Body of pancreas (tissue), 4 donors: ENCODE results near the gene PRR14L. TPM values are rescaled to one million over a fixed set of nuclear protein-coding genes. Genes with fewer than 3 reads are reported as not detected.

ENCODE experiments used
- ATAC-seq: fragments of 150-250 bp; one replicate; pipeline ENCODE4 v1.9.1; 2016
- DNase-seq, 4 donors: peaks; one replicate each; pipeline ENCODE4 v3.0.0-alpha.2; 2019
- H3K27ac ChIP-seq, 4 donors: fragments of 200-600 bp; sonication (generic); 1 replicate in 3 of 4; 2 replicates in 1 of 4; pipeline versions ENCODE4 v1.5.1 to v1.6.1; 2016 to 2019; ENCODE audit warnings: mild to moderate bottlenecking in 1 of 4, mixed read lengths in 1 of 4, moderate library complexity in 1 of 4
- H3K27me3 ChIP-seq, 2 donors: fragments of 200-600 bp; sonication (generic); one replicate each; pipeline ENCODE4 v1.6.0; 2016; ENCODE audit warnings: mild to moderate bottlenecking in 1 of 2
- H3K36me3 ChIP-seq, 2 donors: fragments of 200-600 bp; sonication (generic); replicated peaks in 1 of 2; 2 replicates each; pipeline ENCODE4 v1.5.1; 2016; ENCODE audit warnings: low read depth in 2 of 2; ENCODE audit not compliant: insufficient read depth in 1 of 2
- H3K4me1 ChIP-seq: fragments of 200-600 bp; sonication (generic); one replicate; pipeline ENCODE4 v1.6.0; 2016
- H3K4me3 ChIP-seq, 2 donors: fragments of 200-600 bp; sonication (generic); 1 replicate in 1 of 2; 2 replicates in 1 of 2; pipeline ENCODE4 v1.5.1; 2016 to 2019
- H3K9me3 ChIP-seq, 3 donors: fragments of 200-600 bp; sonication (generic); 1 replicate in 2 of 3; 2 replicates in 1 of 3; pipeline ENCODE4 v1.5.1; 2016
- POLR2A ChIP-seq, 3 donors: fragments of 450-650 bp; IDR thresholded peaks; one replicate each; pipeline ENCODE4 v1.6.1; 2016; ENCODE audit warnings: antibody characterized with exemption in 3 of 3, mild to moderate bottlenecking in 2 of 3
- WGBS, 2 donors: methylation state at CpG; one replicate each; pipeline ENCODE4 v1.1.5; 2017; 5-methylcytosine and 5-hydroxymethylcytosine counted together
- intact Hi-C: fragments of 100-400 bp; cut with DNase I; formaldehyde crosslinking; loops from one replicate; pipeline ENCODE4 v1.15.1; 2023
- total RNA-seq, 2 donors: library from RNA; depleted of rRNA; stranded (reverse); fragments of >200 nt; gene quantifications; one replicate each; pipeline ENCODE4 v1.1.0, GENCODE V29; 2016
- TF ChIP-seq, protein P1 (sequence below), 7 experiments: fragments of 450-650 bp in 4 of 7; fragments of 200-600 bp in 3 of 7; sonication (generic) in 3 of 7; IDR thresholded peaks; one replicate each; pipeline ENCODE4 v1.5.1; 2016 to 2019; ENCODE audit warnings: antibody characterized with exemption in 7 of 7

Gene PRR14L
- total RNA-seq, 2 donors from 2014 or later: 11.9 to 28.7 TPM

DNA sequence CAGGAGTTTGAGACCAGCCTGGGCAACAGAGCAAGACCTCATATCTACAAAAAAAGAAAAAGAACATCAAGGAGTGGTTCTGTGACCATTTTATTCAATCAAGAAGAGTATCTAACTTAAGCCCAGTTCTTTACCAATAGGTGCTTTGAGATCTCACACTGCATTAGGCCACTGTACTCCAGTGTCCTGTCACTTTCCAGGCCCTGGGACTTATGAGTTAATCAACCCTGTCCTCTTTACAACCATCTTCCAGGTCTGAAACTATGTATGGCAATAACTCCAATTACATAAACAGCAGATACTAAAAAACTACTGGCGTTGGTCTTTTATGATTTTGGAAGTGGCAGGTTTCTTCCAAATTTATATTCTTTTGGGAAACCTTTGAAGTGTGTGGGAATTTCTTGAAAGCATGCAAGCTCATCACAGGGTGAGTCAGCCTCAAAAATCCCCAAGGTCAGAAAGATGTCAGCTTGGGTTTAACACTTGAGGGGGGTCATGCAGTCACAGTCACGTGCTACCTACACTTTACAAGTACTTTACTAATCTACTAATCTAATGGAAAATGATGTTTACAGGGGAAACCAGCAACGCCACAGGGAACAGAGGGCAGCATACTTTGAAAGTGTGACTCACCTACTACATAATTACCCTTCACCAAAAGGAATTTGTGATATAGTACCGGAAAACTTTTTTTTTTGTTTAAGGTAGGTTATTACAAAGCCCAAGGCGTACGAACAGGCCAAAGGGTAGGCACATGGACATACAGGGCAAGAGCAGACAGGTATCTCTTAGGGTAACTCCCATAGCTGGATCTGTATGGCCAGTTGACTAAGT, 103.5 kb downstream of the PRR14L start:
- DNase-seq (no peak), ATAC-seq (peak; percentile 50)
- Histone ChIP-seq H3K4me3 (no peak overlapping the region), H3K4me1 (peaks cover 9% of the 10 kb centered on the region), H3K9me3 (no peaks in the 10 kb centered on the region), H3K27me3 (no peaks in the 10 kb centered on the region), H3K36me3 (peaks cover 0 to 2% of the 10 kb centered on the region in 2 donors), H3K27ac (peak overlapping the region in 2 of 4 donors; percentile 41 to 53)
- TF ChIP-seq POLR2A (IDR thresholded peaks at IDR 0.05): no peak
- intact Hi-C loops: no loop called here
- 66 to 68% methylated on average over 6 of the region's 6 CpGs for WGBS, 2 donors

DNA sequence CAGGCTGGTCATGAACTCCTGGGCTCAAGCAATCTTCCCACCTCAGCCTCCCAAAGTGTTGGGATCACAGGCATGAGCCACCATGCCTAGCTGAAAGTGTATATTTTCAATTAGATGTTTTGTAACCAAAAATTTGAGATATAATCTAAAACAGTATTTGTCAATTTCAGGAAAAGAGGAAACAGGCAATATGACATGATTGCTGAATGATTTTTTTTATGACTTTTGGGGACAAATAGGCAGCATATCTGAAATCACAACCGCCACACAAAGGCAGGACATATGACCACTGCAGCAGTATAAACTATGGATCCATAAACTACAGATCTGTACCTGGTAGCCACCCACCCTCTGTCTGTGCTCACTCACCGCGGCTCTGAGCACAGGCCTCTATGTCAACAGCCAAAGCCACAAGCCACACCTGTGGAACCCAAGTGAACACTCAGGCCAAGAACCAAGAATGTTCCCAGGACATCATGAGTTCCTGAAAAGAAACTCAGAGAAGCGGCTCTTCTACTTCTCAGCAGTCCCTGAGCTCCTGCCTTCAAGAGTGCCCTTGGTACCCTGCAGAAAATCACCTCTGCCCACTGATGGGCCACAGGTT, 110.4 kb downstream of the PRR14L start:
- intact Hi-C loops: no loop called here
- ATAC-seq: no peak
- Histone ChIP-seq H3K27ac (peak overlapping the region in 1 of 4 donors; percentile 67), H3K36me3 (no peaks in the 10 kb centered on the region), H3K9me3 (no peaks in the 10 kb centered on the region), H3K4me1 (peaks cover 14% of the 10 kb centered on the region), H3K27me3 (no peaks in the 10 kb centered on the region), H3K4me3 (no peak overlapping the region)
- 65 to 72% methylated on average over 3 to 4 of the region's 4 CpGs for WGBS, 2 donors
- TF ChIP-seq, protein P1, sequence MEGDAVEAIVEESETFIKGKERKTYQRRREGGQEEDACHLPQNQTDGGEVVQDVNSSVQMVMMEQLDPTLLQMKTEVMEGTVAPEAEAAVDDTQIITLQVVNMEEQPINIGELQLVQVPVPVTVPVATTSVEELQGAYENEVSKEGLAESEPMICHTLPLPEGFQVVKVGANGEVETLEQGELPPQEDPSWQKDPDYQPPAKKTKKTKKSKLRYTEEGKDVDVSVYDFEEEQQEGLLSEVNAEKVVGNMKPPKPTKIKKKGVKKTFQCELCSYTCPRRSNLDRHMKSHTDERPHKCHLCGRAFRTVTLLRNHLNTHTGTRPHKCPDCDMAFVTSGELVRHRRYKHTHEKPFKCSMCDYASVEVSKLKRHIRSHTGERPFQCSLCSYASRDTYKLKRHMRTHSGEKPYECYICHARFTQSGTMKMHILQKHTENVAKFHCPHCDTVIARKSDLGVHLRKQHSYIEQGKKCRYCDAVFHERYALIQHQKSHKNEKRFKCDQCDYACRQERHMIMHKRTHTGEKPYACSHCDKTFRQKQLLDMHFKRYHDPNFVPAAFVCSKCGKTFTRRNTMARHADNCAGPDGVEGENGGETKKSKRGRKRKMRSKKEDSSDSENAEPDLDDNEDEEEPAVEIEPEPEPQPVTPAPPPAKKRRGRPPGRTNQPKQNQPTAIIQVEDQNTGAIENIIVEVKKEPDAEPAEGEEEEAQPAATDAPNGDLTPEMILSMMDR (IDR thresholded peaks at IDR 0.05): no peak
- no peak for TF ChIP-seq POLR2A (IDR thresholded peaks at IDR 0.05)
- DNase-seq: no peak

DNA sequence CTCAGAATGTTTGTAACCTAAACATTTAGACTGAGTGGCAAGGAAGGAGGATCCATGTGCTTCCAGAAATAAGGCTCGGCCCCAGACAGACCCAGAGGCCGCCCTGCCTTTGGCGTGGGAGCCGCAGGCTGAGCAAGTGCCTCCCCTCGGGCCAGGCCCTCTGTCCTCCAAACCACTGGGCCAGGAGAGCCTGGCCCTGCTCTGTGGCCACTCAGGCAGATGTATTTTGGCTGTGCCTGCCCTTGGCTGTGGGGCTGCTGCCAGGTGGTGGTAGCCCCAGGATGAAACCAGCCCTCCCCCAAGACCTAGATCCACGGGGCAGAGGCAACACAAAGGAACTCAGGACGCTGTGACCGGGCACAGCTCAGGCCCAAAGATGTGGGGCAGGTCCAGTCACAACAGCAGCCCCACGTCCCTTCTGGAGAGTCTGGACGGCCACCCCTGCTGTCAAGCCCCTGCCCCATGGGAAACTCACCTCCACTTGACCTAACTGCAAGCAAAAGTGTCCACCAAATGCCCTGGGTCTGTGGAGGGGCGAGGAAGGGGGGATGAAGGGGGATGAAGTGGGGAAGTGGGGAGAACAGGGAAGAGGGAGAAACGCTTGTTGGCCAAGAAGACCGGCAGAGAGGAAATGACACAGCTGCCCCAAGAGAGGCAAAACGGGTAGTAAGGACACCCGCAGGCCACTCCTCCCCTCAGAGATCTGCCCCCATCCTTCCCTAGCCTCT, 111.9 kb downstream of the PRR14L start:
- Histone ChIP-seq H3K36me3 (no peaks in the 10 kb centered on the region), H3K9me3 (no peaks in the 10 kb centered on the region), H3K4me3 (no peak overlapping the region), H3K4me1 (peaks cover 21% of the 10 kb centered on the region), H3K27me3 (no peaks in the 10 kb centered on the region), H3K27ac (peak overlapping the region in 2 of 4 donors; percentile 59 to 67)
- TF ChIP-seq POLR2A (IDR thresholded peaks at IDR 0.05): peak in 2 of 3 donors; percentile 6 to 43
- TF ChIP-seq, protein P1 (IDR thresholded peaks at IDR 0.05): no peak
- DNase-seq (peak in 1 of 4 donors; percentile 62), ATAC-seq (no peak)
- 63 to 77% methylated on average over 5 to 15 of the region's 15 CpGs for WGBS, 2 donors
- intact Hi-C loops: no loop called here

DNA sequence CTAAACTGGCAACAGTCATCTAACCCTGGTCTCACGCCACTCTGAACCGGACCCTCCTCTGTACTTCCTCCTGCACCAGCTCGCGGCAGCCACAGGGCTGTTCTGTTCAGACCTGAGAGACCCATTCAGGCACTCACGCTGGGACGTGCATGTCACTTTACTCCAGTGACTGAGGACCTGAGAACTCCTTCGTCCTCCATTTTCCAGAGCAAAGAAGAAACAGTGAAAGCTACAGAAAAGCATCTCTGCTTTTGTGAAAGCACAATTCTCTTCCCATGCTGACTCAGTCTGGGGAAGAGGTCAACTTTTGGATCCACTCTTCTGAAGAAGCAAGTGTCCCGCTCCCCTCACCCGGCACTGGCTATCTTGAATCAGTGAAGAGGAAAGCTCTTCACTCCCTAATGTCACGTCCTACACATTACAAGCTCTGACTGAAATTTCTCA, 112.5 kb downstream of the PRR14L start:
- peak in 1 of 4 donors; percentile 52 for DNase-seq
- intact Hi-C loops: no loop called here
- WGBS, 2 donors: 66 to 90% methylated on average over 10 of the region's 10 CpGs

More for the DNA sequence above, 112.5 kb downstream of the PRR14L start:
- Histone ChIP-seq H3K4me1 (peaks cover 21% of the 10 kb centered on the region), H3K9me3 (no peaks in the 10 kb centered on the region), H3K27ac (peak overlapping the region in 2 of 4 donors; percentile 59 to 67), H3K27me3 (no peaks in the 10 kb centered on the region), H3K36me3 (no peaks in the 10 kb centered on the region), H3K4me3 (no peak overlapping the region)
- no peak for ATAC-seq
- TF ChIP-seq POLR2A (IDR thresholded peaks at IDR 0.05): peak in 1 of 3 donors; percentile 29
- TF ChIP-seq, protein P1 (IDR thresholded peaks at IDR 0.05): no peak
